GM18951 (cell line): Measurements from ENCODE around the gene BYSL.

Experiments used
- POLR2A ChIP-seq: IDR thresholded peaks from 4 replicates; pipeline ENCODE4 v1.6.1; 2011; ENCODE audit warnings: mild to moderate bottlenecking; ENCODE audit not compliant: insufficient read length, insufficient read depth; ENCODE audit errors: extremely low read depth
- in situ Hi-C: fragments of 300-500 bp; cut with MboI; formaldehyde crosslinking; loops from one replicate; pipeline ENCODE4 v1.12.0; 2022; ENCODE audit warnings: low sequenced_read_pairs, mixed read lengths, inconsistent platforms; ENCODE audit not compliant: unreplicated experiment

Gene BYSL

GRCh38 chr6:41894366-41895299, 26.7 kb upstream of the BYSL start:
- TF ChIP-seq POLR2A = no peak
- in situ Hi-C loops = no loop called here

DNA sequence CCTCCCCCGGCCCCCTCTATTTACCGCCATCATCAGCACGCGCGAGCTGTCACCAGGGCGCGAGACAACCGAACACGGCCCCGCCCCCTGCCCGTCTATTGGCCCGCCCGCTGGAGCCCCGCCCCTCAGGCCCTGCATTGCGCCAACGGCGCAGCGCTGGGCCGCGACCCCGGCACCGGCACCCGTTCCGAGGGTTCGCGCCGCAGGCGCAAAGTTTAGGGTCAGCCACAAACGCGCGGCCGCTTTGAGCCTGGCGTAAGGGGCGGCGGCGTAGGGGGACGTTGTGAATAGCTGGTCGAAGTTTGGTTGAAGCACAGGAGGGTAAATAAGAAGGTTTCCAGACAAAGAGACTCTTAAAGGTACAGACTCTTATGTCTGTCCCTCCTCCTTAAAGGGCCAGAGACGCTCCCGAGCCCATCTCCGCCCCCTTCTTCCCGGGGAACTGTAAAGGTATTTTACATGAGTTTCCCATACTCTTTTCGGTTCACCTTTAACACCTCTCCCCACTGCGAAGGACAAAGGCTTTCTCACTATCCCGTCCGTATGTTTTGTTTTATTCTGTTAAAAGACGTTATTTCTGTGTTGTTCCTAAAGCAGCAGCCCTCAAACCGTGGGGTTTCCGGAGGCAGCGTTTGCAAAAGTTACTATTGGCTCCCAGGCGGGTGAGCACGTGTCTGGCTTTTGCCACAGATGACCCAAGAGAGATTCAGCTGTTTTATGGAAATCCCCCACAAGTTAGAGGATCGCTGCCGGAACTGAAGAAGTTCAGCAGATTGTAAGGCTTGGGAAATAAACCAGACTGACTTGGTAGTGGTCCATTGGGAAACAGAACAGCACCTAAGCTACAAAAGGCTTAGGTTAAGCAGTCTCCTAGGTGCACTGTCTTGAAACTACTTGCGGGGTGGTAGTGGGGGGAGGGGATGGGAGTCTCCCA, 25.7 kb upstream of the BYSL start, which contains the start of gene USP49:
Gene USP49, minus strand, starts transcription at position 76 of the 934 bp plus-strand sequence. CDS start 88,392 bp downstream, outside the sequence.
- peak; percentile 74 for TF ChIP-seq POLR2A
- in situ Hi-C loops = no loop called here

GRCh38 chr6:41896281-41896680, 25.0 kb upstream of the BYSL start:
- in situ Hi-C loops = no loop called here
- TF ChIP-seq POLR2A = no peak

- in situ Hi-C loops = loop anchor here (10.0 kb wide), 1 partner anchor 134 kb away; no protein-coding TSS in a partner anchor
- no peak for TF ChIP-seq POLR2A
These were observed 20.4 kb upstream of the BYSL start for GRCh38 chr6:41900861-41901260.

DNA sequence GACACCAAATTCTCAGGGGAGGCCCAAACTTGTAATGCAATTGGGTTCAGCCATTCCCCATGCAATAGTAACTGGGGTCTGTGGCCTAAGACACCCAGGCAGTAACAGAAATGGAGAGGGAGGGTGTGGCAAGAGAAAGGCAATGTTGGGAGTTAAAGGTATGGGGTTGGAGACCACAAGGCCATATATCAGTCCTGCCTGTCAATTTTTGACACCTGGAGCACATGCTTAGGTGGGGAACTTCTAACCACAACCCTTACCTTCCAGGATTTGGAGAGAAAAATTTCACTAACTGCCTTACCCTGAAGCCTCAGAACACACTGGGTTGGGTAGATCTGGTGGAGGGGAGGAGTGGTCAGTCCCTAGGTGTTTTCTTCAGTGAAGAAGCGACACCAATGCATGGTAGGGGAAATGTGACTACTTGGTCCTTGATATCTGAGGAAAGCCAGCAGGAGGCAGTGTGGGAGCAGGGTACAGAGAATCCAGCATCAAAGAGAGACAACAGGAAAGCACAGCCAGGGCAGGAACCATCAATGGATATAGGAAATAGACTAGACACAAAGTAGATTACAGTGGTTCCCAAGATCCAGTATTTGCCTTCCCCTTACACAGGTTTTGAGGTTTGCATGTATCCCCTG, 19.3 kb upstream of the BYSL start:
- TF ChIP-seq POLR2A = no peak
- in situ Hi-C loops = loop anchor here (10.0 kb wide), 1 partner anchor 133 kb away; no protein-coding TSS in a partner anchor

GRCh38 chr6:41909727-41910126, 11.6 kb upstream of the BYSL start:
- no peak for TF ChIP-seq POLR2A
- in situ Hi-C loops = loop anchor here (10.0 kb wide), 1 partner anchor 125 kb away; no protein-coding TSS in a partner anchor

- TF ChIP-seq POLR2A = no peak
- in situ Hi-C loops = no loop called here
These were observed 7.0 kb upstream of the BYSL start for GRCh38 chr6:41914343-41914742.

DNA sequence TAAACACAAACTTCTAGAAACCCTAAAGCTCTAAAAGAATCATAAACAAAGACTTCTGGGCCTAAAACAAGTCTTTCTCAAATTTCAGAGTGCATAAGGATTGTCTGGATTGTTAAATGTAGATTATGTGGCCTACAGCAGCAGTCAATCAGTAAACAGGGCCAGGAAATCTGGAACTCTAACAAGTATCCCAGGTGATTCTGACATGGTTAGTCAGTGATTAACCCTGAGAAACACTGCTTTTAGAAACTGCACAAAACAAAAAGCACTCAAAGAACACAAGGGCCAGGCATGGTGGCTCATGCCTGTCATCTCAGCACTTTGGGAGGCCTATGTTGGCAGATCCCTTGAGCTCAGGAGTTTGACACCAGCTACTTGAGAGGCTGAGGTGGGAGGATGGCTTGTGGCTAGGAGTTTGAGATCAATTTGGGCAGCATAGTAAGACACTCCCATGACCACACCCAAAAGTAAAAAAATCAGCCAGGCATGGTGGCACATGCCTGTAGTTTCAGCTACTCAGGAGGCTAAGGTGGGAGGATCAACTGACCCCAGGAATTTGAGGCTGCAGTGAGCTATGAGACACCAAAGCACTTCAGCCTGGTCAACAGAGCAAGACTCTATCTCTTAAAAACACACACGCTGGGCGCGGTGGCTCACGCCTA, 6.3 kb upstream of the BYSL start:
- in situ Hi-C loops = no loop called here
- no peak for TF ChIP-seq POLR2A

- in situ Hi-C loops = no loop called here
- no peak for TF ChIP-seq POLR2A
These were observed 3.8 kb upstream of the BYSL start for GRCh38 chr6:41917528-41917927.

DNA sequence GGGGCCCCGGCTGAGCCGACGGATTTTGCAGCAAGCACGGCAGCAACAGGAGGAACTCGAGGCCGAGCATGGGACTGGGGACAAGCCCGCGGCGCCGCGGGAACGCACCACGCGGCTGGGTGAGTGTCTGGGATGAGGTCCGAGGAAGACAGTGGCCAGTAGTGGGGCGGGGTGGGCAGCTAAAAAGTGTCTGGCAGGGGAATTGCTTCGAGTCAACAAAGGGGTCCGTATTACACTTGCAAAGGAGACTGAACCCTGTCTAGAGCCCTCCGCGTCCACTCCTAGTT, 356 bp downstream of the BYSL start:
- in situ Hi-C loops = no loop called here
- TF ChIP-seq POLR2A = no peak

GRCh38 chr6:41922154-41922553, 855 bp downstream of the BYSL start:
- in situ Hi-C loops = no loop called here
- no peak for TF ChIP-seq POLR2A

- in situ Hi-C loops = no loop called here
- no peak for TF ChIP-seq POLR2A
These were observed 6.0 kb downstream of the BYSL start for GRCh38 chr6:41927253-41927652.
